Esophagus squamous epithelium (tissue), 5 donors: ENCODE data around the gene ARHGAP44. TPM values are rescaled to one million over a fixed set of nuclear protein-coding genes. Genes with fewer than 3 reads are reported as not detected.

Source experiments
- DNase-seq: peaks from one replicate; lab custom pipeline; 2025; lab: John Stamatoyannopoulos, UW
- H3K27ac ChIP-seq, 4 donors: fragments of 200-600 bp; sonication (generic); one replicate each; pipeline ENCODE4 v1.5.1; 2016 to 2019; ENCODE audit warnings: mild to moderate bottlenecking in 1 of 4
- H3K27me3 ChIP-seq, 4 donors: fragments of 200-600 bp; sonication (generic); 1 replicate in 3 of 4; 2 replicates in 1 of 4; pipeline versions ENCODE4 v1.5.1 to v1.6.0; 2017 to 2021; ENCODE audit warnings: antibody characterized with exemption in 1 of 4
- H3K36me3 ChIP-seq, 3 donors: fragments of 200-600 bp; sonication (generic); one replicate each; pipeline ENCODE4 v1.5.1; 2016 to 2019
- H3K4me1 ChIP-seq, 3 donors: fragments of 200-600 bp; sonication (generic); one replicate each; pipeline ENCODE4 v1.5.1; 2017 to 2019
- H3K4me3 ChIP-seq, 4 donors: fragments of 200-600 bp; sonication (generic); 1 replicate in 3 of 4; 2 replicates in 1 of 4; pipeline ENCODE4 v1.5.1; 2016 to 2019; ENCODE audit warnings: mild to moderate bottlenecking in 2 of 4, moderate library complexity in 1 of 4
- H3K9me3 ChIP-seq, 3 donors: fragments of 200-600 bp; sonication (generic); one replicate each; pipeline ENCODE4 v1.5.1; 2016 to 2019
- CTCF ChIP-seq, 6 experiments: fragments of 450-650 bp in 4 of 6; fragments of 200-600 bp in 2 of 6; sonication (generic) in 2 of 6; IDR thresholded peaks; one replicate each; pipeline ENCODE4 v1.5.1; 2016 to 2019; ENCODE audit warnings: antibody characterized with exemption in 6 of 6, mild to moderate bottlenecking in 4 of 6, moderate library complexity in 4 of 6
- POLR2A ChIP-seq, 4 donors: fragments of 450-650 bp; IDR thresholded peaks; one replicate each; pipeline ENCODE4 v1.6.1; 2017; ENCODE audit warnings: antibody characterized with exemption in 4 of 4, mild to moderate bottlenecking in 4 of 4, moderate library complexity in 3 of 4
- WGBS, 2 donors: methylation state at CpG; one replicate each; pipeline ENCODE4 v1.1.5; 2018; 5-methylcytosine and 5-hydroxymethylcytosine counted together
- intact Hi-C: fragments of 100-400 bp; cut with DNase I; formaldehyde crosslinking; loops from one replicate; pipeline ENCODE4 v1.15.0; 2022
- total RNA-seq, 4 donors: library from RNA; depleted of rRNA; stranded (reverse); fragments of >200 nt; gene quantifications; one replicate each; pipeline ENCODE4 v1.1.0, GENCODE V29; 2016
- donor health status: DM: yes; HTN: yes; CAD: no.

The ARHGAP44 gene
- total RNA-seq, 4 donors from 2014 or later: 0.61 to 1.9 (median 0.89) TPM

- Histone ChIP-seq H3K27ac (no peak overlapping the region), H3K27me3 (no peaks in the 10 kb centered on the region), H3K4me3 (no peak overlapping the region), H3K9me3 (no peaks in the 10 kb centered on the region), H3K36me3 (peaks cover 57 to 100% (median 73%) of the 10 kb centered on the region in 3 donors), H3K4me1 (peaks cover 0 to 17% (median 0%) of the 10 kb centered on the region in 3 donors)
- WGBS, 2 donors: 89 to 96% methylated on average over 8 of the region's 8 CpGs
- no peak for DNase-seq
- TF ChIP-seq CTCF (IDR thresholded peaks at IDR 0.05) (no peak), POLR2A (IDR thresholded peaks at IDR 0.05) (no peak)
- intact Hi-C loops: no loop called here
Measured at GRCh38 chr17:12998461-12998860, 209.2 kb downstream of the ARHGAP44 start.

- no peak overlapping the region for H3K4me3 ChIP-seq
- H3K27me3 ChIP-seq: no peaks in the 10 kb centered on the region
- TF ChIP-seq CTCF (IDR thresholded peaks at IDR 0.05) (no peak), POLR2A (IDR thresholded peaks at IDR 0.05) (no peak)
- WGBS, 2 donors: 91 to 96% methylated on average over 3 to 5 of the region's 5 CpGs
- peaks cover 53 to 100% (median 71%) of the 10 kb centered on the region in 3 donors for H3K36me3 ChIP-seq
- no peaks in the 10 kb centered on the region for H3K9me3 ChIP-seq
- H3K4me1 ChIP-seq: peaks cover 0 to 18% (median 0%) of the 10 kb centered on the region in 3 donors
- DNase-seq: no peak
- no peak overlapping the region for H3K27ac ChIP-seq
- intact Hi-C loops: no loop called here
Measured at GRCh38 chr17:12998874-12999273, 209.6 kb downstream of the ARHGAP44 start.

GRCh38 chr17:13000561-13000960, 211.3 kb downstream of the ARHGAP44 start:
- Histone ChIP-seq H3K27ac (no peak overlapping the region), H3K9me3 (no peaks in the 10 kb centered on the region), H3K27me3 (no peaks in the 10 kb centered on the region), H3K4me1 (peaks cover 0 to 18% (median 0%) of the 10 kb centered on the region in 3 donors), H3K36me3 (peaks cover 41 to 100% (median 64%) of the 10 kb centered on the region in 3 donors), H3K4me3 (no peak overlapping the region)
- TF ChIP-seq POLR2A (IDR thresholded peaks at IDR 0.05) (no peak), CTCF (IDR thresholded peaks at IDR 0.05) (no peak)
- DNase-seq: no peak
- intact Hi-C loops: no loop called here
- WGBS, 2 donors: 85 to 87% methylated on average over 5 of the region's 8 CpGs

DNA sequence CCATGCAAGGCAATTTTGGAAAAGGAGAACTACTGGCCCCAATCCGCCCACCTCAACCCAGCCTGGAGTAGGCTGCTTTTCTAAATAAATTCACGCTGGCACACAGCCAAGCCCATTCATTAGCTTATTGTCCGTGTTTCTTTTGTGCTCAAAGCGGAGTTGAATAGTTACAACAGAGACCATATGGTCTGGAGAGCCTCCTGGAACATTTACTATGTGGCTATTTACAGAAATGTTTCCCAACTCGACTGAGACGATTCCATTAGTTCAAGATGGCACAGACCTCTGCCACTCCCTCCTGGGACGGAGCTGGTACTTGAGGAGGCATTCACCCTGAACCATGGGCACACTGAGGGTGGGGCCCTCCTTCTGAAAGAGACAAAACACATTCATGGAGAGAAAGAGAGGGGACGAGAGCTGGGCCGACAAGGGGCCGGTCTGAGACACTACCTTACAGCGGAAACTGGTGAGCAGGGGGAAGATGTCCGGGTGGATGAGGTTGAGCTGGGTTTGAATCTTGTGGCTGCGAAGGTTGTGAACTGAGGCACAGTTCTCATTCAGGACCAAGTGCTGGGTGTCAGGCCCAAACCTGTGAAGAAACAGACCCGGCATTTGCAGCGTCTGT, 212.8 kb downstream of the ARHGAP44 start:
- H3K36me3 ChIP-seq: peaks cover 33 to 100% (median 56%) of the 10 kb centered on the region in 3 donors
- H3K27me3 ChIP-seq: no peaks in the 10 kb centered on the region
- WGBS, 2 donors: 59 to 64% methylated on average over 15 of the region's 15 CpGs
- H3K9me3 ChIP-seq: no peaks in the 10 kb centered on the region
- TF ChIP-seq CTCF (IDR thresholded peaks at IDR 0.05) (no peak), POLR2A (IDR thresholded peaks at IDR 0.05) (no peak)
- no peak overlapping the region for H3K27ac ChIP-seq
- no peak overlapping the region for H3K4me3 ChIP-seq
- no peak for DNase-seq
- intact Hi-C loops: no loop called here
- peaks cover 0 to 18% (median 0%) of the 10 kb centered on the region in 3 donors for H3K4me1 ChIP-seq

DNA sequence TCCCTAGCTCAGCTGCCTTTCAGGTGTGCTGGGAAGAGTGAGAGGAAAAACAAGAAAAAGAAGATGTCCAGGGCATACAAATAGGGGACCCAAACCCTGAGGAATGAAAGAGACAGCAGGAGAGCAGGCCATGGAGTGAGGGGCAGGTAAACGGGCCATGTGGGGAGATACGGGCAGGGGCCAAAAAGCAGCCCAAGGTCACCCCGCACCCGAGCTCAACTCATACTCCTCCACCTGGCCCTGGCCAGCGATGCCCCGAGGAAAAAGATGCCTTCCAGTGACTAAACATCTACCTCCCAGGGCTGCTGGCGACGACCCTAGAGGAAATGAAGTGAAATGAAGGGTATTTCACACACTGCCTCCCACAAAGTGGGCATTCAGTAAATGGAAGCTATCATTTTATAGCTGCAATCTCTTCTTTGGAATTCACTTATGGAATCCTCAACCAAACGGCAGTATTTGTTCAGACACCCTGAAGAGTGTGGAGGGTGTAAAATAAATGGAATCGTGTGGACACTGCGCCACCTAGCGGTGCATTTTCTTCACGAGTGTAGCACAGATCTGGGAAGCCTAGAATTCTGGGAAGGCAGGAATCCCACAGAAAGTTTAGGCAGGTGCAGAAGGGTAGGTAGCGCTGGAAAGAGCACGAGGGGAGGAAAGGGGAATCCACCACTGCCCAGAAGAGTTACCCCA, 213.6 kb downstream of the ARHGAP44 start:
- H3K27me3 ChIP-seq: no peaks in the 10 kb centered on the region
- no peak overlapping the region for H3K4me3 ChIP-seq
- H3K9me3 ChIP-seq: no peaks in the 10 kb centered on the region
- peaks cover 29 to 100% (median 50%) of the 10 kb centered on the region in 3 donors for H3K36me3 ChIP-seq
- WGBS, 2 donors: 39 to 43% methylated on average over 15 of the region's 15 CpGs
- H3K27ac ChIP-seq: no peak overlapping the region
- peaks cover 0 to 18% (median 0%) of the 10 kb centered on the region in 3 donors for H3K4me1 ChIP-seq
- TF ChIP-seq POLR2A (IDR thresholded peaks at IDR 0.05) (no peak), CTCF (IDR thresholded peaks at IDR 0.05) (peak; percentile 66 to 86 (median 75))
- DNase-seq: no peak
- intact Hi-C loops: no loop called here
